ENCODE data around the gene BAHCC1.

GRCh38 chr17:81469266-81469665 lies 74.0 kb downstream of the BAHCC1 start:
- TF ChIP-seq POLR2AphosphoS5 (IDR thresholded peaks at IDR 0.05; ENCODE audit: low read depth, low read length), result no peak
- TF ChIP-seq TAF1 (IDR thresholded peaks at IDR 0.05; ENCODE audit: borderline replicate concordance, low read depth, low read length), result no peak

Measured in GM12892 (cell line).